ENCODE measurements around the gene CD1E.
"Not testable (repeated sequence)": the region's sequence is repeated elsewhere in the genome, so short reads cannot be mapped to it uniquely, and the experiment has no call there.

The CD1E gene

GRCh38 chr1:158334526-158335212, 19.0 kb upstream of the CD1E start:
- no peak for TF ChIP-seq ZNF274 (IDR thresholded peaks at IDR 0.05; ENCODE audit: low read depth, low read length)
- no peak overlapping the region for H3K4me3 ChIP-seq (ENCODE audit: low read length)

- no peak for TF ChIP-seq ZNF274 (IDR thresholded peaks at IDR 0.05; ENCODE audit: low read depth, low read length)
- H3K4me3 ChIP-seq (ENCODE audit: low read length): no peak overlapping the region
These were observed 18.5 kb upstream of the CD1E start for GRCh38 chr1:158335213-158335532.

- H3K4me3 ChIP-seq (ENCODE audit: low read length): not testable (repeated sequence)
These were observed 17.3 kb upstream of the CD1E start for GRCh38 chr1:158336413-158336812.

- H3K4me3 ChIP-seq (ENCODE audit: low read length): not testable (repeated sequence)
These were observed 4.7 kb upstream of the CD1E start for GRCh38 chr1:158348946-158349345.

- no peak overlapping the region for H3K4me3 ChIP-seq (ENCODE audit: low read length)
- TF ChIP-seq ZNF274 (IDR thresholded peaks at IDR 0.05; ENCODE audit: low read depth, low read length): no peak
These were observed 561 bp downstream of the CD1E start for GRCh38 chr1:158354255-158354654.

- no peak for TF ChIP-seq ZNF274 (IDR thresholded peaks at IDR 0.05; ENCODE audit: low read depth, low read length)
- H3K4me3 ChIP-seq (ENCODE audit: low read length): no peak overlapping the region
These were observed 2.1 kb downstream of the CD1E start for GRCh38 chr1:158355773-158356285.

GRCh38 chr1:158356616-158357015, 2.9 kb downstream of the CD1E start:
- TF ChIP-seq ZNF274 (IDR thresholded peaks at IDR 0.05; ENCODE audit: low read depth, low read length): no peak
- no peak overlapping the region for H3K4me3 ChIP-seq (ENCODE audit: low read length)

- H3K4me3 ChIP-seq (ENCODE audit: low read length): no peak overlapping the region
- no peak for TF ChIP-seq ZNF274 (IDR thresholded peaks at IDR 0.05; ENCODE audit: low read depth, low read length)
These were observed 3.7 kb downstream of the CD1E start for GRCh38 chr1:158357441-158357840.

- H3K4me3 ChIP-seq (ENCODE audit: low read length): no peak overlapping the region
- no peak for TF ChIP-seq ZNF274 (IDR thresholded peaks at IDR 0.05; ENCODE audit: low read depth, low read length)
These were observed 8.8 kb downstream of the CD1E start for GRCh38 chr1:158362482-158362881.

GRCh38 chr1:158362941-158363340, 9.2 kb downstream of the CD1E start:
- no peak overlapping the region for H3K4me3 ChIP-seq (ENCODE audit: low read length)
- no peak for TF ChIP-seq ZNF274 (IDR thresholded peaks at IDR 0.05; ENCODE audit: low read depth, low read length)

- H3K4me3 ChIP-seq (ENCODE audit: low read length): no peak overlapping the region
- TF ChIP-seq ZNF274 (IDR thresholded peaks at IDR 0.05; ENCODE audit: low read depth, low read length): no peak
These were observed 13.1 kb downstream of the CD1E start for GRCh38 chr1:158366783-158367182.

GRCh38 chr1:158371188-158371953, 17.7 kb downstream of the CD1E start:
- TF ChIP-seq ZNF274 (IDR thresholded peaks at IDR 0.05; ENCODE audit: low read depth, low read length): no peak
- no peak overlapping the region for H3K4me3 ChIP-seq (ENCODE audit: low read length)

GRCh38 chr1:158374101-158374500, 20.4 kb downstream of the CD1E start:
- not testable (repeated sequence) for H3K4me3 ChIP-seq (ENCODE audit: low read length)

- no peak for TF ChIP-seq ZNF274 (IDR thresholded peaks at IDR 0.05; ENCODE audit: low read depth, low read length)
- no peak overlapping the region for H3K4me3 ChIP-seq (ENCODE audit: low read length)
These were observed 21.2 kb downstream of the CD1E start for GRCh38 chr1:158374860-158375259.

GRCh38 chr1:158390331-158390730, 36.6 kb downstream of the CD1E start:
- H3K4me3 ChIP-seq (ENCODE audit: low read length): no peak overlapping the region
- no peak for TF ChIP-seq ZNF274 (IDR thresholded peaks at IDR 0.05; ENCODE audit: low read depth, low read length)

GRCh38 chr1:158391099-158391498, 37.4 kb downstream of the CD1E start:
- H3K4me3 ChIP-seq (ENCODE audit: low read length): no peak overlapping the region
- TF ChIP-seq ZNF274 (IDR thresholded peaks at IDR 0.05; ENCODE audit: low read depth, low read length): no peak
